ENCODE results near the gene CRABP2.

GRCh38 chr1:156733989-156734584 is 28.7 kb upstream of the CRABP2 start:
- TF ChIP-seq POLR2A (IDR thresholded peaks at IDR 0.05) (no peak), CTCF (IDR thresholded peaks at IDR 0.05) (no peak)

All from adrenal gland (tissue), 5 donors.